ENCODE data around the gene ADRB1.

The ADRB1 gene

DNA sequence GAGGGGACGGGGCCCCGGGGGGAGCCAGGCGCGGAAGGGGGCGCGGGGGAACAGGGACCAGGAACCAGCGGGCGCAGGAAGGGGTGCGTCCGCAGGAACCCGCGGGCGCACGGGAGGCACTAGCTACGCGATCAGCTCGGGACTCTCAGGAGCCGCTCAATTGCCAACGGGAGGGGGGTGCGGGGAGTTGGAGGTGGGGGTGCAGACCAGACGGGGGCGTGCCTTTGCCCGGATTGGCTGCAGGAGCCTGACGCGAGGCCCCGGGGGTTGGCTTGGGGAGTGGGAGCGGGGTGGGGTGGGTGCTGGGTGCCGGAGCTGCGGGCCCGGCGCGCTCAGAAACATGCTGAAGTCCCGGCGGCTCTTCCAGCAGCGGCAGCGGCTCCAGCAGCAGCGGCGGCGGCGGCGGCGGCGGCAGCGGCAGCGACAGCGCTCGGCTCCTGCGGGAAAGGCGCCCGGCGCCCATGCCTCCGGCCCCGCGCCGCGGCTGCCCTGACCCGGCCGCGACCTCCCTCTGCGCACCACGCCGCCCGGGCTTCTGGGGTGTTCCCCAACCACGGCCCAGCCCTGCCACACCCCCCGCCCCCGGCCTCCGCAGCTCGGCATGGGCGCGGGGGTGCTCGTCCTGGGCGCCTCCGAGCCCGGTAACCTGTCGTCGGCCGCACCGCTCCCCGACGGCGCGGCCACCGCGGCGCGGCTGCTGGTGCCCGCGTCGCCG lies at the start of gene ADRB1:
Gene ADRB1, plus strand, starts transcription at position 335 of the 715 bp plus-strand sequence. Its CDS starts 267 bp downstream, at position 602.
- peak in 13 of 14 donors; percentile 14 to 86 (median 68) for DNase-seq

DNA sequence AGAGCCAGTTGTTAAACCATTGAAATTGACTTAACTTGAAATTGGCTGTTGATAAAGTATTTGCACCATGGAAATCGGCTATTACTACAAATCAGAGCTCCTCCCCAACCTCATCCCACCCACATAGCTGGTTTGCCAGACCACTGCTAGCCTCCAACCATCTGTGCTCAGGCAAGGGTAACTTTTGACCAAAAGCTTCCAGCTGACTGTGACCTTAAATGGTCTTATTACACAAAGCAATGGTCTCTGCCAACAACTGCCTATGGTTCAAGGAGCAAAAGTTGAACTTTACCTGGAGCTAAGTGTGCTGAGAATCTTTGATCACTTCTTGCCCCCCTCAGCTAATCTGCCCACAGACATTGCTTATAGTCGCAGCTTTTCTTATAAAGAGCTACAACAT lies 48.5 kb upstream of the ADRB1 start:
- no peak for DNase-seq

DNA sequence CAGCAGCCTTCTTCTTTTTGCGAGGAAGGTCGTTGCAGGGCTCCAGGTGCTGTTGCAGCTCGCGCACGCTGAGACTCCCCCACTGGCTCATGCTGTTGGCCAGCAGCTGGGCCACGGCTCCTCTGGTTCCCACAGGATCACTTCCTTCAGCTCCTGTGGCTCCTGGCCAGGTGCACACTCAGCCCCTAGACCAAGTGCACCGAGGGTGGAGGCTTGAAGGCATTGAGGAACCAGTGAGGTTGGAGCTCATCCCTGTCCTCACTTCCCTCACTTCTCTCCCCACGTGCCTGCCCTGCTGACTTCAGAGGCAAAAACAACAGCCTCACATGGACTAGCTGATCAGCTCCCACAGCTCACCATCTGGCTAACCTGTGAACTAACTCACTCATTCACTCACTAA lies 46.2 kb upstream of the ADRB1 start:
- DNase-seq: no peak

DNA sequence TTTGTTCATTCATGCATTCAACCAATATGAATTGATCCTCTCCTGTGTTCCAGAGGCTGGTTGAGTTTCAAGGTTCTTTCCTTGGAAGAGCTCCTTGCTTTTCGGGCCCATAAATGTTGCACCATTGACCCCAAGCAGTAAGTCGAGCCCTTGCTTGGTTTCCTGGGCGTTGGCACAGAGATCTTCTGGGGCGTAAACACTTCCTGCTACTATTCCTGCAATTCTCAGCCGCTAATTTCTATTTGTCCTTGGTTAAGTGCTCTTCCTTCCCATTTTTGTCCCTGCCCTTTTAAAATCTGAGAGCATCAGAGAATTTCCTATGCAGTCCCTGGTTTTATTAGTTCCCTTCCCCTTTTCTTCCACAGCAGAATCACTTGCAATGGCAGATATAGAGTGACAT lies 44.1 kb upstream of the ADRB1 start:
- no peak for DNase-seq

DNA sequence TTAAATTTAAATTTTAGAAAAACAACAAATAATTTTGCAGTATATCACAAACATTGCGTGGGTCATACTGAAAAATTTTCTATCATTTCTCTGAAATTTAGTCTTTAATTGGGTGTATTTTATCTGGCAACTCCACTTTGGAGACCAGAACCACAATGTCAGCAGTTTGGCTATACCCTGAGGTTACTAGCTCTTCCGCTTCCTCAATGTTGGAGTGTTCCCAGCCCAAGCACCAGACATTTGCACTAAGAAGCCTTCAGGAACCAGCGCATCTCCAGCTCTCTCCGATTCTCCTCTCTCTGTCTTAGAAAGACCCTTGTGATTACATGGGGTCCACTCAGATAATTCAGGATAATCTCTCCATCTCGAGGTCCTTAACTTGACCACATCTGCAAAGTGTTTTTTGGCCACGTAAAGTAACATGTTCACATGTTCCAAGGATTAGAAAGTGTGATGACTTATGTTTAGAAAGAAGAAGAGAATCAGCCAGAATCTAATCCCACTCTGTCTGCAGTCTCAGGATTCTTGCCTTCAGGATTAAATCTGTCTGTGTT lies 43.1 kb upstream of the ADRB1 start:
- DNase-seq: no peak

DNA sequence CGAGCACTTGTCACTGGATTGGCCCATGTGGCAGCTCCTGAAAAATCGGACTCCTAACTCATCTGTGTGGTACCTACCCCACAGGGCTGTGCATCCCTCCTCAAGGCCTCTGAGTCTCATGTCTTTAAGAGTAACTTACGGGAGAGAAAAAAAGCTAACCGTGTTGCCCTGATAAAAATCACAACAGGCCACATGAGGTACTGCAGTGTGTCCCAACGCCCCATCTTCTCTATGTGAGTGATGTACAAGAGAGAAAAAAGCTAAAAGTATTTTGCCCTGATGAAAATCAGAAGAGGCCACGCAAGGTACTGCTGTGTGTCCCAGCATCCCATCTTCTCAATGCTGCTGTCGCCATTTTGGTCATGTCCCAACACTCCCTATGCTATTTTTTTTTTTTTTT lies 41.2 kb upstream of the ADRB1 start:
- no peak for DNase-seq

DNA sequence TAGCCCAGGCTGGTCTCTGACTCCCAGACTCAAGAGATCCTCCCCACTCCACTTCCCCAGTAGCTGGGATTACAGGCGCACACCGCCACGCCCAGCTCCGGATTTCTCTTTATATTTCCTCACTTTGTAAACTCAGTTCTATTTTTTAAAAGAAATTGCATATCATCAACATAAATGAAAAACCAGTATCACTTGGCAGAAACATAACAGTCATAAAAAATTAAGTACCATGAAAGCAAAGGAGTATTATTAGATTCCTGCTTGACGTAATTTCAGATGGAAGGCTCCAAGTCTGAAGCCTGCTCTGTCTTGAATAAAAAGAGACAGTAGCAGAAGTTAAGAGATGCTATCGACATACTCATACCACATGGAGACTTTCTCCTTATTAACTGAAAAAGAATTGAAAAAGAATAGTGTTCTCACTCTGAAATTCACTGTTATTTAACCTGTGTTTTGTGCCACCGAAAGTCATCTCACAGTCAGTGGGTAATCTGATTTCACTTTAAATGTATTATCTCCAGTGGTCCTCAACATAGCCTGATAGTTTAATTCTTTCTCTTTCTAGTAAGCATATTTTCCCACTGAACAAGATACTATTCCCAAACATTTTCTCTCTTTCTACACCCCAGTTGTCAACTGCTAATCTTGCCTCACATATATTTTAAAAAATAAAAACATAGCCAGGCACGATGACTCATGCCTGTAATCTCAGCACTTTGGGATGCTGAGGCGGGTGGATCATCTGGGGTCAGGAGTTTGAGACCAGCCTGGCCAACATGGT lies 40.3 kb upstream of the ADRB1 start:
- DNase-seq: no peak

DNA sequence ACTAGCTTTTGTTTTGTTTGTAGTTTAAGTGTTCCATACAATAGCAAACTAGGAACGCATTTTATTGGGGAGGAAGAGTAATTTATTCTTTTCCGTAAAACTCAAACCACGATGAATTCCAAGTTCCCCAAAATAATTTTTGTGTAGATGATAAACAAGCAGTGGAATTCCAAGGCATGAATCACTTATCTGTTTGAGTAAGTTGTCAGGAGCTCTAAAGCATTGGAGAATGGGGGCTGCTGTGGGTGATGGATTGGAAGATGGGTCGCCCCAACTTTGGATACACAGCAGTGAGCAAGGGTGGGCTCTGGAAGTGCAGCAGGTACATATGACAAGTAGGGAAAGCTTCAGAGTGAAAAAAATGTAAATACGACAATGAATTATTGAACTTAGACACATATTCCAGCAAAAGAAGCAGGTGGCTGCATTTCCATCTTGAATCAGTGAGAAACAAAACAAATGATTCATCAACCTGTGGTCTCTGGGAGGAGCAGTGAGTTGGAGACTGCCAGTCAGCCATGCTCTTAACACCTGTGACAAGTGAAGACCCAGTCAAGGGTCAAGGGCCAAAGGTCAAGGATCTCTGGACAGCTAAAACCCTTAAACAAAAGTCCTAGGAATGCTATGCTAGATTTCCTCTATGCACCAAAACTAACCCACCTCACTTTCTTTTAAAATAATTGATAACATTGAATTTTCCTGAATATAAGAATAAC lies 34.2 kb upstream of the ADRB1 start:
- no peak for DNase-seq

DNA sequence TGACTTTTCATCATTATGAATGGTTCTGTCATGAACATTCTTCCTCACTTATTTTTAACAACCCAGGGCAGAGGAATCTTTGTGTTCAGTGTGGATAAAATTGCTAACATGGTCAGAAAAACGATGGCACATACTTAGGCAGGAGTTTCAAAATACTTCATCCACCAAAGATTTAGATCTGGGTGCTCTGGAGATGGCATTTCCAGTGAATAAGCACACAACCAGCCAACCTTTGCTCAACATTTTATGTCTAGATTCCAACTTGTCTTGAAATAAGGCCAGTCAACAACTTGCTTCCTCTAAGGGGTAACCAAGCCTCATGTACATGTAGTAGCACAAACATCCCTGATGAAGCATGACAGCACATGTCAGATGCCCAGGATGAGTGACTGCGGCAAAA lies 33.4 kb upstream of the ADRB1 start:
- DNase-seq: no peak

DNA sequence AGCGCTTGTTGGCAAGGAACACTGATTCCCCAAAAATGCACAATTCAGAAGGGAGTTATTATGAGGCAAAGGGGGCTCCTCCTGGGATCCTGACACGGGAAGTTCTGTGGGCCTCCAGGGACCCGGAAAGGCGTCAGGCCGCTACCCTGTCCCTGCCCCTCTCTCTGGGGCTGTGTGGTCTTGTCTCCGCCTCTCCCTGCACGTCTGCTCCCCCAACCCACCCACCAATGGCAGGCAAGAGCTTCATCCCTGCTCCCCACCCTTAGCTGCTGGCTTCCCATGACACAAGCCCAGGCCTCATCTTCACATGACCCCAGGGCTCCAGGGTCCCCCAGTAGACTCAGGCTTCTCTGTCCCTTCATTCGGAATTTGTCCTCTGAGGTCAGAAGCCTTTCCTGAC lies 31.0 kb upstream of the ADRB1 start:
- DNase-seq: no peak

DNA sequence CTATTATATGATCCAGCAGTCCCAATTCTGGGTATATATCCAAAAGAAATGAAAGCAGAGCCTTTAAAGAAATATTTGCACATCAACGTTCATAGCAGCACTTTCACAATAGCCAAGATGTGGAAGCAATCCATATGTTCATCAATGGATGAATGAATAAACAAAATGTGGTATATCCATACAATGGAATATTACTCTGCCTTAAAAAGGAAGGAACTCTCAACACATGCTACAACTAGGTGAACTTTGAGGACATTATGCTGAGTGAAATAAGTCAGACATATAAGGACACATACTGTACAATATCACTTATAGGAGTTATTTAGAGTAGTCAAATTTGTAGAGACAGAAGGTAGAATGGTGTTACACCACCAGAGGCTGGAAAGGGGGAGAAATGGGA lies 28.0 kb upstream of the ADRB1 start:
- no peak for DNase-seq

DNA sequence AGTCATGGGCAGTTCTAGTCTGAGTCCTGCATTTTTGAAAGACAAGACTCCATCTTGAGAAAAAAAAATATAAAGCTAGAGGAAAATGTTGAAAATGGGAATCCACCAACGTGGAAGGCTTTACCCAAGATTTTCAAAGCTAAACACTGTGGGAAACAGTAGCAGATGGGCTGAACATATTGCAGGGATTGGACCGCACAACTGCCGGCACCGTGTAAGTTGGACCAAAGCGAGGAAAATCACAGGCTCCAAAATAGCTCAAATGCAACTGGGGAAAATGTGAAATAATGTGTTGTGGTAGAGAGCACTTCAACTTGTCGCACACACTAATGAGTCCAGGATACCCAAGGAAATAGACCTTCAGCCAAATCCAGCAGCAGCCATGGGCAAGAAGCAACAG lies 26.4 kb upstream of the ADRB1 start:
- peak in 1 of 14 donors; percentile 85 for DNase-seq

DNA sequence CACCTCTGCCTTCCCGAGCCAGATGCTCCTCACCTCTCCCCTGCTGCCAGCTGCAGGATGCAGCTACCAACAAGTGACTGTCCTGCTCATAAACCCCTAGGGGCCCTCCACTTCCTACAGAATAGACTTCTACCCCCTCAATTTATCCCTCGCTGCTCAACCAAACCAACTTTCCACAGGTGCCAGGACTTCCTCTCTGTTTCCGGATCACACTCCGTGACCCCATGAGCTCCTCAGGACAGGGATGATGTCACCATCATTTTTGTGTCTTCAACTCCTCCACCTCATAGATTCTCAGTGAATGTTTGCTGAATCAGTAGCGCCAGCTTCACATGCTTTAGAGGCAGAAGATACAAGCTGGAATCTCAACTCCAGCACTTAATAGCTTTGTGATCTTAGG lies 25.8 kb upstream of the ADRB1 start:
- no peak for DNase-seq

DNA sequence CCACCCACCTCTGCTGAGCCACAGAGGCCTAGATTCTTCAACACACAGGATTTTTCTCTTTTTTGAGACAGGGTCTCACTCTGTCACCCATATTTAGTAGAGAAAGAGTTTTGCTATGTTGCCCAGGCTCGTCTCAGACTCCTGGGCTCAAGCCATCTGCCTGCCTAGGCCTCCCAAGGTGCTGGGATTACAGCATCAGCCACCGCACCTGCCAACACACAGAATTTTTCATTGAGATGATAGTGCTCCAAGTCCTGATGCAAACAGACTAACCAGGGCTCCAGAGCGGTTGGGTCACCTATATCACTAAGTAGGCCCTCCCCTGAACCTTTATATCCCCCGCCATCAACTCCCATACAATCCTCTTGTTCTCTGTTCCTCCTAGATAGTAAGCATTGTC lies 24.4 kb upstream of the ADRB1 start:
- peak in 1 of 14 donors; percentile 53 for DNase-seq

DNA sequence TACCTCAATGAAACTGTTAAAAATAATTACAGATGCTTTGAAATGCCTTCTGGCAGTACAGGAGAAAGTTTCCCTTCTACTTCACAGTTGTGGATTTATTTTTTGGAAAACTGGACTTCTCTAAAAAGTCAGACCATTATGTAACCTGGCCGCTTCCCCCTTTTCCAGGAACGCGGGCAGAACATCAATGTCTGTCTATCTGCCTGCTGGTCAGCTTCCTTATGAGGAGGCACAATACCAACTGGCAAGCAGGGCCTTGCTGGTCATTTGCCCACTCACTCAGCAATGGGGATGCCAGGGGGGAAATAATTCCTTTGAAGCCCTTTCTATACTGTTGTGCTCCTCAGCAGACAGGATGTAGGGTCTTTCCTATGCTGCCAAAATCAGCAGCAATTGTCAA lies 22.5 kb upstream of the ADRB1 start:
- peak in 5 of 14 donors; percentile 16 to 73 (median 43) for DNase-seq

DNA sequence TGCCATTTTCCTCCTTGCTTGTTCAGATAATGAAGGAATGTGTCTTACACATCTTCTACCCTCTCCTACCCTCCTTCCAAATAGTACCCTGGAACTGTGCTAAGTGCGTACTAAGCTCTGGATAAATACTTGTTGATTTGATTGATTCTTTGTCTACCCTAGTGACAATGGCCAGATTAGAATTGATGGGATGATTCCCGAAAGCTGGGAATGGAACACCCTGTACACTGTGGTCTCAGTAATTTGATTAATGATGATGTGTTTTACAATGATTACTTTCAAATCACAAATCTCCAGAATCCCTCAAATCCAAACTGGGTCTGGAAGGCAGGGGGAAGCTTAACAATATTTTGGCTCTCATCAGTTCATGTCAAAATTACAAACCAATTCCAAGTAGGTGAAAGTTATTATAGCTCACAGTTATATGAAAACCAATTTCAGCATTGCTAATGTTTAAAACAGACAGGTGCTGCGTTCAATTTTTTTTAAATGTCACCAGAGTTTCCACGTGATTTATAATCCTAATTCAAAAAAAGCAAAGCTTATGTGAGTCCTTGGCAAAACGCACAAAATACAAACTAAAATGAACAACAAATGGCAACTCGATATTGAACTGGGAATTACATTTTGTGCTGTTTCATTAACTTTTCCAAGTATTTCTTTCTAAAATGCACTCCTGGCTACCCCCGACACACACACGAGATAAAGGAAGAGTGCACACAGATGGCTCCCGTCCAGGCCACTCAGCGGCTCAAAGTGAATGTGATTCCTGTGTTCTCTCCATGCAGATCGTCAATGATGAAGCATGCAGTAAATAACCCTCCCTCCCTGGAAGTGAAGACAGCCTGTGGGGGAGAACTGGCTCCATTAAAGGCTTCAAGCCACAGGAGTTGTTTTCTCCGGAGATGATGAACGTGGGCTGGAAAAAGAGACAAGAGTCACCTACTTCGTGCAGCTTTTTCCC lies 21.7 kb upstream of the ADRB1 start:
- peak in 1 of 14 donors; percentile 25 for DNase-seq

DNA sequence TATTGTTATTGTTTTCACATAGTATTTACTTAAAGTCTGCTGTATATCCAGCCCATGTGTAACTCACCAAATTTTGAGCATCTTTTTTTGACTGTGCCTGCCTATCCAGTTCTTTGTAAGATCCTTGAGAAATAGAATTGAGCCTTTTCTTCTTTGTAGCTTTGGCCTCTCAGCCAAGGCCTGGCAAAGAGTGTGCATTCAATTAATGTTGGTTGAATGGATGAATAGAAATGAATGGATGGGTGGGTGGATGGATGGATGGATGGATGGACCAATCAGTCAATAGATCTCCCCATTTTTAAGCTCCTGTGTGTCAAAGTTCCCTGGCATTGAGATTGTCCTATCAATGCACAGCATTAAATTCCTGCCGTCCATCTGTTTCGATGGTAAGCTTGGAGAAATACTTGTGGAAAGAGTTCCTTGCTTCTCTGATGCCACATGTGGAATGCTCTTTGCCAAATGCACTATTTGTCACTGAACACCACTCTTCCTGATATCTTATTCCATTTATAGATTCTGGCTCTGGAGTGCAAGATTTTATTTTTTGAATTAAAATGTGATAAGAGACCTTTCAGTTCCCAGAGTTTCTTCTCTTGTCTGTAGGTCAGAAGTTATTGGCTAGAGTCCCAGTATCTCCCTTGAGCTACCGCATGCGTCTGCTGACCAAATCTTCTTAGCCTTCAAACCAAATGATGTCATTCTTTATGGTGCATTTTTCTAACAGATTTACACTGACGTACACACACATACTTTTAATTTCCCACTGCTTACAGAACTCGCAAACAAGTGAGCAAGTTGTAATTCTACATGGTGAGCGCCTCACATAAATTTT lies 20.7 kb upstream of the ADRB1 start:
- DNase-seq: peak in 2 of 14 donors; percentile 8 to 16

DNA sequence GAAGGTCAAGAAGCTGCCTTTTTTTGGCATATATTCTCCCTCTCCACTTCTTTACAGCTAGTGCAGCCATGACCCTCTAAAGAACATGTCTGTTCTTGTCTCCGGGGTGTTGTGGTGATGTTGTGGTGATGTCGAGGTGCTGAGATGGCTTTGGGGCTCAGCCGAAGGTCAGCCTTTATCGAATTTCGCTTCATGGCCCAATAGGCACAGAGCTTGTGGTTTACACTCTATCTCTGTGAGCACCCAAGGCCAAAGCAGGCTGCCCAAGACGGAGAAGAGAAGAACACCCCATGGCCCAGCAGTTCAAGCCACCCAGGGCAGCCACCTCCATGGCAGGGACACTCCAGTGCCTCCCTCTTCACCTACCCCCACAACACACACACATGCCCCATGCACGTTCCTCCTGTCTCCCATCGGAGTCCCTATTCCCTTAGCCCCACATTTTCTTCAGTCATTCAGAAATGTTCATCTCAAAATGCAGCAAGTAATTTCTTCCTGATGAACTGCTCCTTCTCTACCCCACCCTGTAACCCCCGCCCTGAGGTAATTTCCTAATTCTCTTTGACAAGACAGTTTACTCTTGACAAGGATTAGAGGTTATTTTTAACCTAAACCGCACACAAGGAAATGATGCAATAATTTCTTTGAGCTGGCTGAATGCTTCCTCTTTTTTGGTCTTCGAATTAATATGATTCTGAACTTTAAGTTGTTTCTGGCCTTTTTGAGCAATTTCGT lies 18.6 kb upstream of the ADRB1 start:
- DNase-seq: no peak

DNA sequence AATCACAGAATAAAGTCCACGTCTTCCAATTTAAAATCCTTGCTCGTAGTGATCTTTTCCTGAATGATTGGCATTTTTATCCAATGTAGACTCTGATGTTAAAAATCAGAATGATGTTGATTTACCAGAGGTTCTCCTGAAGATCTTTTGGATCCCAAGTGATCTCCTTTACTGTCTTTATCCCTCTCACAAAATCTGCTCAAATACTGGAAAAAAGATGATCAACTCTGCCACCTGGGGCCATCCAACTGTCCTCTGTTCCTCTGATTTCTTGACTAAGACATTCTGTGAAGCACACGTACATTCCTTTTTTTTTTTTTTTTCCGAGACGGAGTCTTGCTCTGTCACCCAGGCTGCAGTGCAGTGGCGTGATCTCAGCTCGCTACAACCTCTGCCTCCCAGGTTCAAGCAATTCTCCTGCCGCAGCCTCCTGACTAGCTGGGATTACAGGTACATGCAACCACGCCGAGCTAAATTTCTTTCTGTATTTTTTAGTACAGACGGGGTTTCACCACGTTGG lies 18.0 kb upstream of the ADRB1 start:
- no peak for DNase-seq
